ENCODE data around the gene CCNO.
A peak's percentile ranks its signal among the peaks of the same experiment; 100 is the strongest.

Gene CCNO

DNA sequence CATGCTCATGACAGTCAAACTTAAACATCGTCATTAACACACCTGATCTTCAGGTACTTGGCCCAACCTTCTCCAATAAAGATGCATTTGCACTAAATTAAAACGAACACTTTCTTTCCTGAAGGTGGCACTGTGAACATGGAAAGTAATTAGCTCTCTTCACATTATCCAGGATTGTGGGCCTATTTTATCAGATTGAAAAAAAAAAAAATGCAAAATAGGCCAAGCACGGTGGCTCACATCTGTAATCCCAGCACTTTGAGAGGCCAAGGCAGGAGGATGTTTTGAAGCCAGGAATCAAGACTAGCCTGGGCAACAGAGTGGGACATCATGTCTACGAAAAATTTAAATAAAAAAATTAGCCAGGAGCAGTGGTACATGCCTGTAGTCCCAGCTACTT, 46.0 kb downstream of the CCNO start:
- no peak overlapping the region; the same call in 1 of the 2 replicates for H3K4me2 ChIP-seq (ENCODE audit: low read length)
- H3K27me3 ChIP-seq (ENCODE audit: low read depth, low read length): peaks cover 11% of the 10 kb centered on the region
- H3K4me1 ChIP-seq (ENCODE audit: low read length): no peaks in the 10 kb centered on the region
- no peak overlapping the region for H2AFZ ChIP-seq (ENCODE audit: low read depth, low read length)
- TF ChIP-seq CTCF (IDR thresholded peaks at IDR 0.05; ENCODE audit: low read depth, low read length) (peak; percentile 43), EZH2phosphoT487 (IDR thresholded peaks at IDR 0.05; ENCODE audit: low read depth) (no peak)
- H3K9me3 ChIP-seq (ENCODE audit: insufficient read depth, low read length): no peaks in the 10 kb centered on the region
- no peaks in the 10 kb centered on the region for H3K79me2 ChIP-seq (ENCODE audit: low read length)
- no peak overlapping the region for H3K9ac ChIP-seq (ENCODE audit: low read length)
- H4K20me1 ChIP-seq (ENCODE audit: insufficient read depth, low read length): no peaks in the 10 kb centered on the region
- no peak overlapping the region for H3K4me3 ChIP-seq (ENCODE audit: low read length)
- no peak overlapping the region for H3K27ac ChIP-seq (ENCODE audit: low read length)
- H3K36me3 ChIP-seq (replicated peaks; ENCODE audit: low read depth, low read length): no peaks in the 10 kb centered on the region
